Suprapubic skin (tissue), 4 donors: ENCODE data around the gene B3GALT2.

Source experiments
- CTCF ChIP-seq, 2 donors: fragments of 200-600 bp in 1 of 2; fragments of 450-650 bp in 1 of 2; sonication (generic) in 1 of 2; IDR thresholded peaks; one replicate each; pipeline ENCODE4 v1.5.1; 2016 to 2019; ENCODE audit warnings: antibody characterized with exemption in 2 of 2, mild to moderate bottlenecking in 1 of 2, moderate library complexity in 1 of 2
- EP300 ChIP-seq: sonication (generic); formaldehyde crosslinking; IDR thresholded peaks from one replicate; pipeline ENCODE4 v1.6.1; 2017; ENCODE audit warnings: antibody characterized with exemption
- POLR2A ChIP-seq, 2 donors: fragments of 450-650 bp; IDR thresholded peaks; one replicate each; pipeline ENCODE4 v1.6.1; 2017; ENCODE audit warnings: antibody characterized with exemption in 2 of 2, mild to moderate bottlenecking in 2 of 2, moderate library complexity in 2 of 2
- POLR2AphosphoS5 ChIP-seq, 3 donors: sonication (generic); formaldehyde crosslinking; IDR thresholded peaks; one replicate each; pipeline ENCODE4 v1.6.1; 2017; ENCODE audit warnings: antibody characterized with exemption in 3 of 3

GRCh38 chr1:193185211-193185610, 1.2 kb downstream of the B3GALT2 start:
- TF ChIP-seq CTCF (IDR thresholded peaks at IDR 0.05) (no peak), POLR2A (IDR thresholded peaks at IDR 0.05) (no peak), EP300 (no peak), POLR2AphosphoS5 (IDR thresholded peaks at IDR 0.05) (no peak)
